ENCODE data around the gene CEACAM19.
"Not testable (repeated sequence)": the region's sequence is repeated elsewhere in the genome, so short reads cannot be mapped to it uniquely, and the experiment has no call there.

CEACAM19 gene

GRCh38 chr19:44645407-44646048 is 25.8 kb upstream of the CEACAM19 start:
- no peak for DNase-seq (ENCODE audit: low read depth in 2 of 2)

DNA sequence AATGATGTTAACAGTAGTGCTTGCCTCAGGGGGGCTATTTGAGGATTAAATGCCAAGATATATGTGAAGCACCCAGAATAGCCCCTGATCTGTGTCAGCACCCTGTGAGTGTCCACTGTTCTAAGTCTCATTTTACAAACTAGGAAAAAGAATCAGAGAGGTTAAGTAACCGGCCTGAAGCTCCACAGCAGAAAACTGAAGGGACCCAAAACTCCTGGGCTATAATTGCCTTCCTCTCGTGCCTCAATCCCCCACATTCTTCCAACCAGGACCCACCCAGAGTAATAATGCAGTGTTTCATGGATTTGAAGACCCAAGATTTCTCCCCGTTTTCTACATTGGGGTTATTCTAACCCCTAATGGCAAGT is 25.2 kb upstream of the CEACAM19 start:
- DNase-seq (ENCODE audit: low read depth in 2 of 2) = no peak

GRCh38 chr19:44647144-44647543 is 24.1 kb upstream of the CEACAM19 start:
- DNase-seq (ENCODE audit: low read depth in 2 of 2) = no peak

DNA sequence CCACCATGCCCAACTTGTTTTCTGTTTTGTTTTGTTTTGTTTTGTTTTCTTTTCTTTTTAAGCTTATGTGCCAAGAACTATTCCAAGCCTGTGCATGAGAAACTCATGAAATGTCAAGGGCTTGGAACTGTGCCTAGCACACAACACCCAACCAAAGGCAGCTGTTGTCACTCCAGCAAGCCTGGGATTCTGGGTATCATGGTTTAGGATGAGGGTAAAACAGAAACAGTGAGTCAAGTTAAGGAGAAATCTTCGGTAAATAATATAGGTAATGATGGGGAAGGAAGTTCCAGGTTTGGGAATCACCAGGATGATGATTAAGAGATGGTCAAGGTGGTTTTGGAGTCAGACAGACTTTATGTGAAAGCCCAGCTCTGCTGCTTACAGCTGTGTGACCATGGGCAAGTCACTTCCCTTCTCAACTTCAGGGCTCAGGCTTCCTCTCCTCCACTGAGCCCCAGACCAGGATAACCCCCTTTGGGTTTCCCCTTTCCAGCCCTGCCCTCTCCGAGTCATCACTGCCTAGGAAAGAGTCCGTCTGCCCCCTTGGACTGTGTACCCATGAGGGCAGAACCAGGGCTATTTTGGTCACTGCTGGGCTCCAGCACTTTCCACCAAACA is 22.5 kb upstream of the CEACAM19 start:
- DNase-seq (ENCODE audit: low read depth in 2 of 2) = no peak

- no peak for DNase-seq (ENCODE audit: low read depth in 2 of 2)
These were observed 21.6 kb upstream of the CEACAM19 start for GRCh38 chr19:44649578-44650145.

GRCh38 chr19:44653343-44653742 is 17.9 kb upstream of the CEACAM19 start:
- DNase-seq (ENCODE audit: low read depth in 2 of 2) = no peak

GRCh38 chr19:44653977-44654774 is 17.1 kb upstream of the CEACAM19 start:
- DNase-seq (ENCODE audit: low read depth in 2 of 2) = peak; percentile 55 to 61

DNA sequence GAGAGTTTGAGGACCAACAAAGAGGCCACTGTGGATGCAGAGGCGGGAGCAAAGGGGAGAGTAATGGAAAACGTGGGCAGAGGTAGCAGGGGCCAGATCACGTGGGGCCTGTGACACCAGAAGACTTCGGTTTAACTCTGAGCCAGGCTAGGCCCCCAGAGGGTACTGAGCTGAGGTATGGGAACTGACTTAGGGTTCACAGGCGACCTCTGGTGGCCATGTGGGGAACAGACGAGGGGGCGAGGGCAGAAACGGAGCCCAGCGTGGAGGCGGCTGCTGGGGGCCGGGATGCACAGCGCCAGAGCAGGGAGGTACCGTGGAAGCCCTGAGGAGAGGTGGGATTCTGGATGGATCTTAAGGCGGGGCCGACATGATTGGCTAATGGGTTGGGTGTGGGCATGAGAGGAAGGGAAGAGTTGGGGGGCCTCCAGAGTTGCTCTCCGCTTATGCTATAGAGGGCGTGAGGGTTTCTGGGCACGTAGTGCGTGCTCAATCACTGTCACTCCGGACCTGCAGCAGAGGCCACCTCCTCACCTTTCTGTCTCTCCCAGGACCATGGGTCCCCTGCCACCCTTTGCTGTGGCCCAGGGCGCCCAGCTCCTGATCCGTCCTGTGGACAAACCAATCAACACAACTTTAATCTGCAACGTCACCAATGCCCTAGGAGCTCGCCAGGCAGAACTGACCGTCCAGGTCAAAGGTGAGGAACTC is 13.9 kb upstream of the CEACAM19 start:
- DNase-seq (ENCODE audit: low read depth in 2 of 2) = peak; percentile 42 to 50

DNA sequence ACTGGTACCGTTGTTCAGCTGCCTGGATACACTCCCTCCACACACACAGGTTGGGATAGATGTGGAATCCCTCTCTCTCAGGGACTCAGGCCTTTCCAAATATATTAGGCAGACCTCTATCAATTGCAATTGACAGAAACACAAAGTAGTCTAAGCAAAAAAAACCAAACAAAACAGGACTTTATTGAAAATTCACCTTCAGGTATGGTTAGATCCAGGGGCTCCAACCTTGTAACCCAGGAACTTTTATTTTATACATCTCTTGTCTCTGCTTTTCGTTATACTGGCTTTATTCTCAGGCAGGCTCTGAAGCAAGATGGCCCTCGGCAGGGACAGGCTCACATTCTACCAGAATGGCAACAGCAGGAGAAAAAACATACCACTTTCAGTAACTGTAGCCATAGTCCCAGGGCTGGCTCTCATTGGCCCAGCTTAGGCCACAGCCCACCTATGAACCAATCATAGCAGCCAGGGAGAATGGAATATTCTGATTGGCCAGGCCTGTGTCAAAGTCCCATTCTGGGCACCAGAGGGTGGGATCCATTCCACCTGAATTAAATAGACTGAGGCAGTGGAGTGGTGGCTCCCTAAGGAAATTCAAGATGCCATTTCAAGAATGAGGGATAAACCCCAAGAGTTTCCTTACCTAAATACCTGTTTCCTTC is 13.1 kb upstream of the CEACAM19 start:
- no peak for DNase-seq (ENCODE audit: low read depth in 2 of 2)

- DNase-seq (ENCODE audit: low read depth in 2 of 2) = no peak
These were observed 11.2 kb upstream of the CEACAM19 start for GRCh38 chr19:44660081-44660480.

DNA sequence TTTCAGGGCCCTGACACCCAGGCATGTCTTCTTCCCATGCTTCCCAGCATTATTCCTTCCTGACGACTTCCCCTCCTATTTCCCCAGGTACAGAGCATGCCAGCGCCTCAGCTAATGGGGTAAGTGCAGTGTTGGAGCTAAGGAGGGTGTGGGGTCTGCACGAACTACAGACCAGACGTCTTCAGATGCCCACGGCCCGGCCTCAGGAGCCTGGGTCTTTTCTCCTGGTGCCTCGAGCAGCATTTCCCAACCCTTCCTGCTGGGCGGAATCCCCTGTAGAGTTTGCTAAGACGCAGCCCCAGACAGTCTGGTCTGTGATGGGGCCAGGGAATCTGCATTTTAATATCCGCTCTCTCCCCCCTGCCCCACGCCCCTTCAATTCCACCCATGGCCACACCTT is 10.1 kb upstream of the CEACAM19 start:
- DNase-seq (ENCODE audit: low read depth in 2 of 2) = no peak

DNA sequence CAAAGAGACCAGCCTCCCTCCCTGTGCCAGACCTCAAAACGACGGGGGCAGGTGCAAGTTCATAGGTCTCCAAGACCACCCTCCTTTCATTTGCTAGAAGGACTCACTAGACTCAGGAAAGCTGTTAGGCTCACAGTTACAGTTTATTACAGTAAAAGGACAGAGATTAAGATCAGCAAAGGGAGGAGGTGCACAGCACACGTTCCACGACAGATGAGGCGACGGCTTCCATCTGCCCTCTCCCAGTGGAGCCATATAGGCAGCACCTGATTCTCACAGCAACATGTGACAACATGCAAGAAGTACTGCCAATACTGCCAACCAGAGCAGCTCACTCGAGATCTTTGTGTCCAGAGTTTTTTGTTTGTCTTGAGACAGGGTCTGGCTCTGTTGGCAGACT is 9.4 kb upstream of the CEACAM19 start:
- no peak for DNase-seq (ENCODE audit: low read depth in 2 of 2)

DNA sequence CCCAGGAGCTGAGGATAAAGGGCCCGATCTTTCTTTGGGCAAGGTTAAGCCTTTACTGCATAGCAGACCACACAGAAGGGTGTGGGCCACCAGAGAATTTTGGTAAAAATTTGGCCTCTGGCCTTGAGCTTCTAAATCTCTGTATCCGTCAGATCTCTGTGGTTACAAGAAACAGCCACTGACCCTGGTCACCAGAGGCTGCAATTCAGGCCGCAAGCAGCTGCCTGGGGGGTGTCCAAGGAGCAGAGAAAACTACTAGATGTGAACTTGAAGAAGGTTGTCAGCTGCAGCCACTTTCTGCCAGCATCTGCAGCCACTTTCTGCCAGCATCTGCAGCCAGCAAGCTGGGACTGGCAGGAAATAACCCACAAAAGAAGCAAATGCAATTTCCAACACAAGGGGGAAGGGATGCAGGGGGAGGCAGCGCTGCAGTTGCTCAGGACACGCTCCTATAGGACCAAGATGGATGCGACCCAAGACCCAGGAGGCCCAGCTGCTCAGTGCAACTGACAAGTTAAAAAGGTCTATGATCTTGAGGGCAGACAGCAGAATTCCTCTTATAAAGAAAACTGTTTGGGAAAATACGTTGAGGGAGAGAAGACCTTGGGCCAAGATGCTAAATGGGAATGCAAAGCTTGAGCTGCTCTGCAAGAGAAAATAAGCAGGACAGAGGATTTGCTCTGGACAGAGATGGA is 8.4 kb upstream of the CEACAM19 start:
- no peak for DNase-seq (ENCODE audit: low read depth in 2 of 2)

GRCh38 chr19:44663996-44664395 is 7.3 kb upstream of the CEACAM19 start:
- DNase-seq (ENCODE audit: low read depth in 2 of 2) = no peak

GRCh38 chr19:44664976-44665375 is 6.3 kb upstream of the CEACAM19 start:
- DNase-seq (ENCODE audit: low read depth in 2 of 2) = no peak

DNA sequence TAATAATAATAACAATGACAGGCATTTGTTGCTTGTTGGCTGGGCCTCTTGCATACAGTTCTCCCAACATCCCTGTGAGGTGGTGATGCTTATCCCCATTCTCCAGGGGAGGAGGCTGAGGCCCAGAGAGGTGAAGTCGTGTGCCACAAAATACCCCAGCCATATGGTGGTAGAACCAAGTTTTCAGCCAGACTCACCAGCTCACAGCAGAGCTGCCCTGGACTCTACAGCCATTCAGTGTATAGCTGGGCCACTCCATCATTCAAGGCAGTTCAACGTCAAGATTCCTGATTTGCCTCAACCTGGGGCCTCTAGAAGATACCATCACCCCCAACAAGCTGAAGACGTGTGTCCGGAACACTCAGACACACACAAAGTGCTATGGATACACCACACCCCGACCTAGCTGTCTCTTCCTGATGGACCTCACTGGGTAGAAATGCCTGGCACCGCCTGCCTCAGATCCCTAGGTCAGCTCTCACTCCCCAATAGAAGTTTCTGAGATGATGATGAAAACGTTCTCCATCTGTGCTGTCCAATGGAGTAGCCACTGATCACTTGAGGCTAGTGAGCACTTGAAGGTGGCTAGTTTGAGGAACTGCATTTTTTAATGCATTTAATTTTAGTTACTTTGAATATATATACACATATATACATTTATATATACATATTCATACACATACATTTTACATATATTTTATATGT is 4.3 kb upstream of the CEACAM19 start:
- no peak for DNase-seq (ENCODE audit: low read depth in 2 of 2)

DNA sequence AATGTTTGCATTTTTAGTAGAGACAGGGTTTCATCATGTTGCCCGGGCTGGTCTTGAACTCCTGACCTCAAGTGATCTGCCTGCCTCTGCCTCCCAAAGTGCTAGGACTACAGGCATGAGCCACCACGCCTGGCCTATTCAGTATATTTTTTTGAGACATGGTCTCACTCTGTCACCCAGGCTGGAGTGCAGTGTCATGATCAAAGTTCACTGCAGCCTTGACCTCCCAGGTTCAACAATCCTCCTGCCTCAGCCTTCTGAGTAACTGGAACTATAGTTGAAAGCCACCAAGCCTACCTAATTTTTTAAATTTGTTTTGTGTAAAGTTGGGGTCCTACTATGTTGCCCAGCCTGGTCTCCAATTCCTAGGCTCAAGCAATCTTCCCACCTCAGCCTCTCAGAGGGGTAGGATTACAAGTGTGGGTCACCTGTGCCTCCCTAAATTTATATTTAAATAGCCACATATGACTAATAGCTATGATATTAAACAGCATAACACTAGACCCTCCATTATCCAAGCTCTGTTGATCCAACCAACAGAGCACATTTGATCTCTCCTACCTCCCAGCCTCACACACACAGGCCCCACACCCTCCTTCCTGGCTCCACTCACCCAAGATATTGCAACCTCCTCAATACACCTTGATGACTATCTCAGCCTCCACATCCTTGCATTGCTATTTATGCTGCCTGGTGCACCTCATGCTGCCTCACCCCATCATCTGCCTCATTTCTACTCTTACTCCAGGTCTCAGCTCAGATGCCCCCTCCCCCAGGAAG is 2.1 kb upstream of the CEACAM19 start:
- DNase-seq (ENCODE audit: low read depth in 2 of 2) = no peak

- not testable (repeated sequence) for DNase-seq (ENCODE audit: low read depth in 2 of 2)
These were observed 1.3 kb upstream of the CEACAM19 start for GRCh38 chr19:44670027-44670426.

DNA sequence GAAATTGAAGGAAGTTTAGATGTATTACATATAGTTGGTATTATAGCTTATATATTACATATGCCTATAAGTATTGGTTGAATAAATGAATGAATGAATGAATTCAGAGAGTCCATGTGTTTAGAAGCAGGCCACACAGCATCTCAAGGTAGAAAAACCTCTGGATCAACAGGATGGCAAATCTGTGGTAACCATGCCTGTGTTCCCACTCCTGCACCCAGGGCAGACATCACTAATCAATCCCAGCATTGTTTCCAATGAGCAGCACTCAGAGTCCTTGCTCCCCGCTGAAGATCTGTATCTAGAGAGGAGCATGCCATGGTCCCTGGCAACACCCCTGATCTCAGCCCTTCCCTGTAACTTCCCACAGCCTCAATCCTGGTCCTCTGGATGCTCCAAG is 944 bp downstream of the CEACAM19 start:
- no peak for DNase-seq (ENCODE audit: low read depth in 2 of 2)

DNA sequence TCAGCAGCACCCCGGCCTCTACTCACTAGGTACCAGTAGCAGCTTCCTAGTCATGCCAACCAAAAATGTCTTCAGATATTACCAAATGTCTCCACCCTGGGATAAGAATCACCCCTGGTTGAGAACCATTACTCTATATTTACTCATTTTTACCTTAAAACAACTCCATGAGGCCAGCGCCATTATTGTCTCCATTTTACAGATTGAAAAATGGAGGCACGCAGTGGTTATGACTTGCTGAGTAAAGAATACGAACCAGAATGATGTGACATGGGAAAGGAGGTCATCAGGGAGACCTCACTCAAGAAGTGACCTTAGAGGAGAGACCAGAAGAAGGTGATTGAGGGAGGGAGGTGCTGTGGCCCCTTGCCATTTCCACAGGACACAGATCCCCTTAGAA is 2.2 kb downstream of the CEACAM19 start:
- DNase-seq (ENCODE audit: low read depth in 2 of 2) = no peak
